ENCODE measurements around the gene SLC6A6. TPM values are rescaled to one million over a fixed set of nuclear protein-coding genes. Genes with fewer than 3 reads are reported as not detected.

The SLC6A6 gene
- total RNA-seq, 2 donors from 2014 or later, result 51.8 to 68.6 TPM

- H3K27me3 Mint-ChIP-seq, result no peaks in the 10 kb centered on the region
Observed at GRCh38 chr3:14377044-14377837, 25.2 kb upstream of the SLC6A6 start.

GRCh38 chr3:14377838-14378169, 24.6 kb upstream of the SLC6A6 start:
- no peaks in the 10 kb centered on the region for H3K27me3 Mint-ChIP-seq
- H3K36me3 Mint-ChIP-seq (ENCODE audit: low read depth), result no peaks in the 10 kb centered on the region
- no peak overlapping the region for H3K4me3 Mint-ChIP-seq
- peak overlapping the region; percentile 53 for H3K27ac Mint-ChIP-seq
- H3K9me3 ChIP-seq (ENCODE audit: control insufficient read depth, low read length, poor library complexity, severe bottlenecking), result no peaks in the 10 kb centered on the region
- ATAC-seq (peak; percentile 75), DNase-seq (no peak)
- H3K4me1 Mint-ChIP-seq, result peaks cover 20% of the 10 kb centered on the region

More at GRCh38 chr3:14377044-14377837, 25.2 kb upstream of the SLC6A6 start:
- no peaks in the 10 kb centered on the region for H3K36me3 Mint-ChIP-seq (ENCODE audit: low read depth)
- peak overlapping the region; percentile 53 for H3K27ac Mint-ChIP-seq
- H3K9me3 ChIP-seq (ENCODE audit: control insufficient read depth, low read length, poor library complexity, severe bottlenecking), result no peaks in the 10 kb centered on the region
- ATAC-seq (no peak), DNase-seq (no peak)
- H3K4me1 Mint-ChIP-seq, result peaks cover 17% of the 10 kb centered on the region
- no peak overlapping the region for H3K4me3 Mint-ChIP-seq

- peak overlapping the region; percentile 53 for H3K27ac Mint-ChIP-seq
- H3K36me3 Mint-ChIP-seq (ENCODE audit: low read depth), result no peaks in the 10 kb centered on the region
- no peak overlapping the region for H3K4me3 Mint-ChIP-seq
- H3K4me1 Mint-ChIP-seq, result peaks cover 20% of the 10 kb centered on the region
- ATAC-seq, result peak; percentile 25
- DNase-seq, result no peak
- H3K27me3 Mint-ChIP-seq, result no peaks in the 10 kb centered on the region
- no peaks in the 10 kb centered on the region for H3K9me3 ChIP-seq (ENCODE audit: control insufficient read depth, low read length, poor library complexity, severe bottlenecking)
Observed at GRCh38 chr3:14378415-14378814, 24.0 kb upstream of the SLC6A6 start.

GRCh38 chr3:14379843-14380242, 22.6 kb upstream of the SLC6A6 start:
- Mint-ChIP-seq H3K4me3 (no peak overlapping the region), H3K4me1 (peaks cover 20% of the 10 kb centered on the region), H3K36me3 (ENCODE audit: low read depth) (no peaks in the 10 kb centered on the region), H3K27ac (no peak overlapping the region), H3K27me3 (no peaks in the 10 kb centered on the region)
- ATAC-seq (no peak), DNase-seq (no peak)
- H3K9me3 ChIP-seq (ENCODE audit: control insufficient read depth, low read length, poor library complexity, severe bottlenecking), result no peaks in the 10 kb centered on the region

GRCh38 chr3:14386254-14386653, 16.2 kb upstream of the SLC6A6 start:
- Mint-ChIP-seq H3K4me1 (peaks cover 4% of the 10 kb centered on the region), H3K36me3 (ENCODE audit: low read depth) (no peaks in the 10 kb centered on the region), H3K4me3 (no peak overlapping the region), H3K27ac (no peak overlapping the region), H3K27me3 (peaks cover 12% of the 10 kb centered on the region)
- H3K9me3 ChIP-seq (ENCODE audit: control insufficient read depth, low read length, poor library complexity, severe bottlenecking), result no peaks in the 10 kb centered on the region
- DNase-seq, result no peak
- ATAC-seq, result no peak

GRCh38 chr3:14388201-14388600, 14.2 kb upstream of the SLC6A6 start:
- H3K4me3 Mint-ChIP-seq, result no peak overlapping the region
- H3K27me3 Mint-ChIP-seq, result peaks cover 12% of the 10 kb centered on the region
- no peaks in the 10 kb centered on the region for H3K36me3 Mint-ChIP-seq (ENCODE audit: low read depth)
- ATAC-seq, result no peak
- H3K4me1 Mint-ChIP-seq, result no peaks in the 10 kb centered on the region
- no peak overlapping the region for H3K27ac Mint-ChIP-seq
- H3K9me3 ChIP-seq (ENCODE audit: control insufficient read depth, low read length, poor library complexity, severe bottlenecking), result no peaks in the 10 kb centered on the region
- no peak for DNase-seq

GRCh38 chr3:14389166-14389606, 13.2 kb upstream of the SLC6A6 start:
- no peaks in the 10 kb centered on the region for H3K9me3 ChIP-seq (ENCODE audit: control insufficient read depth, low read length, poor library complexity, severe bottlenecking)
- H3K4me1 Mint-ChIP-seq, result peaks cover 2% of the 10 kb centered on the region
- no peak overlapping the region for H3K27ac Mint-ChIP-seq
- no peak overlapping the region for H3K4me3 Mint-ChIP-seq
- no peak for DNase-seq
- peaks cover 12% of the 10 kb centered on the region for H3K27me3 Mint-ChIP-seq
- H3K36me3 Mint-ChIP-seq (ENCODE audit: low read depth), result no peaks in the 10 kb centered on the region
- ATAC-seq, result no peak

GRCh38 chr3:14389716-14390115, 12.7 kb upstream of the SLC6A6 start:
- no peak overlapping the region for H3K27ac Mint-ChIP-seq
- ATAC-seq, result no peak
- peaks cover 2% of the 10 kb centered on the region for H3K4me1 Mint-ChIP-seq
- no peak for DNase-seq
- H3K4me3 Mint-ChIP-seq, result no peak overlapping the region
- H3K9me3 ChIP-seq (ENCODE audit: control insufficient read depth, low read length, poor library complexity, severe bottlenecking), result no peaks in the 10 kb centered on the region
- peaks cover 12% of the 10 kb centered on the region for H3K27me3 Mint-ChIP-seq
- no peaks in the 10 kb centered on the region for H3K36me3 Mint-ChIP-seq (ENCODE audit: low read depth)

- Mint-ChIP-seq H3K27me3 (peaks cover 12% of the 10 kb centered on the region), H3K4me1 (peaks cover 2% of the 10 kb centered on the region), H3K27ac (no peak overlapping the region), H3K4me3 (no peak overlapping the region), H3K36me3 (ENCODE audit: low read depth) (no peaks in the 10 kb centered on the region)
- DNase-seq (no peak), ATAC-seq (no peak)
- H3K9me3 ChIP-seq (ENCODE audit: control insufficient read depth, low read length, poor library complexity, severe bottlenecking), result no peaks in the 10 kb centered on the region
Observed at GRCh38 chr3:14391033-14391432, 11.4 kb upstream of the SLC6A6 start.

- no peaks in the 10 kb centered on the region for H3K9me3 ChIP-seq (ENCODE audit: control insufficient read depth, low read length, poor library complexity, severe bottlenecking)
- ATAC-seq (no peak), DNase-seq (no peak)
- Mint-ChIP-seq H3K27me3 (peaks cover 8% of the 10 kb centered on the region), H3K27ac (no peak overlapping the region), H3K36me3 (ENCODE audit: low read depth) (no peaks in the 10 kb centered on the region), H3K4me1 (peaks cover 7% of the 10 kb centered on the region), H3K4me3 (no peak overlapping the region)
Observed at GRCh38 chr3:14392231-14392630, 10.2 kb upstream of the SLC6A6 start.

- H3K4me1 Mint-ChIP-seq, result peaks cover 13% of the 10 kb centered on the region
- H3K9me3 ChIP-seq (ENCODE audit: control insufficient read depth, low read length, poor library complexity, severe bottlenecking), result no peaks in the 10 kb centered on the region
- ATAC-seq (no peak), DNase-seq (no peak)
- no peak overlapping the region for H3K27ac Mint-ChIP-seq
- H3K4me3 Mint-ChIP-seq, result no peak overlapping the region
- H3K36me3 Mint-ChIP-seq (ENCODE audit: low read depth), result no peaks in the 10 kb centered on the region
- peaks cover 6% of the 10 kb centered on the region for H3K27me3 Mint-ChIP-seq
Observed at GRCh38 chr3:14392803-14393319, 9.5 kb upstream of the SLC6A6 start.

GRCh38 chr3:14393440-14394106, 8.8 kb upstream of the SLC6A6 start:
- DNase-seq (no peak), ATAC-seq (no peak)
- Mint-ChIP-seq H3K4me3 (no peak overlapping the region), H3K4me1 (peaks cover 14% of the 10 kb centered on the region), H3K36me3 (ENCODE audit: low read depth) (no peaks in the 10 kb centered on the region), H3K27me3 (peaks cover 6% of the 10 kb centered on the region), H3K27ac (no peak overlapping the region)
- H3K9me3 ChIP-seq (ENCODE audit: control insufficient read depth, low read length, poor library complexity, severe bottlenecking), result no peaks in the 10 kb centered on the region

GRCh38 chr3:14396031-14396692, 6.2 kb upstream of the SLC6A6 start:
- ATAC-seq, result no peak
- H3K27ac Mint-ChIP-seq, result no peak overlapping the region

More at GRCh38 chr3:14396031-14396692, 6.2 kb upstream of the SLC6A6 start:
- no peak overlapping the region for H3K4me3 Mint-ChIP-seq
- H3K4me1 Mint-ChIP-seq, result peaks cover 23% of the 10 kb centered on the region
- H3K27me3 Mint-ChIP-seq, result no peaks in the 10 kb centered on the region
- no peaks in the 10 kb centered on the region for H3K9me3 ChIP-seq (ENCODE audit: control insufficient read depth, low read length, poor library complexity, severe bottlenecking)
- H3K36me3 Mint-ChIP-seq (ENCODE audit: low read depth), result no peaks in the 10 kb centered on the region
- no peak for DNase-seq
